ENCODE results near the gene SSRP1.
A peak's percentile ranks its signal among the peaks of the same experiment; 100 is the strongest.

The SSRP1 gene

GRCh38 chr11:57276971-57277675 lies 58.6 kb downstream of the SSRP1 start:
- no peak overlapping the region for H3K4me3 ChIP-seq (ENCODE audit: low read depth, low read length)
- TF ChIP-seq ATF2 (tag by site-specific recombination; IDR thresholded peaks at IDR 0.05; ENCODE audit: low read depth) (peak; percentile 72; the same call in 1 of the 2 replicates), ZNF513 (tag by site-specific recombination; IDR thresholded peaks at IDR 0.05) (no peak)
- H3K36me3 ChIP-seq (ENCODE audit: control insufficient read depth in 2 of 2, insufficient read depth in 1 of 2, low read length in 2 of 2), result no peaks in the 10 kb centered on the region
- H3K9me3 ChIP-seq (ENCODE audit: control insufficient read depth, insufficient read depth, low read depth, low read length), result no peaks in the 10 kb centered on the region
- H3K27ac ChIP-seq (ENCODE audit: extremely low read depth, low read depth, low read length), result no peak overlapping the region
- H3K4me1 ChIP-seq (ENCODE audit: control insufficient read depth, insufficient read depth, low read length), result no peaks in the 10 kb centered on the region
- CTCF ChIA-PET, result interaction anchor here (0.5 to 6.2 kb wide), 16 partner anchors 7 to 822 kb away, joined by 3 to 68 read pairs (median 4); no protein-coding TSS in a partner anchor
- POLR2A ChIA-PET, result no interaction called here

- TF ChIP-seq ZNF266 (tag by site-specific recombination; IDR thresholded peaks at IDR 0.05; ENCODE audit: low read depth) (no peak), ZNF624 (tag by site-specific recombination; IDR thresholded peaks at IDR 0.05) (no peak)
- Histone ChIP-seq H3K4me3 (ENCODE audit: low read depth, low read length) (no peak overlapping the region), H3K9me3 (ENCODE audit: control insufficient read depth, insufficient read depth, low read depth, low read length) (no peaks in the 10 kb centered on the region), H3K4me1 (ENCODE audit: control insufficient read depth, insufficient read depth, low read length) (no peaks in the 10 kb centered on the region), H3K36me3 (ENCODE audit: control insufficient read depth in 2 of 2, insufficient read depth in 1 of 2, low read length in 2 of 2) (no peaks in the 10 kb centered on the region), H3K27ac (ENCODE audit: extremely low read depth, low read depth, low read length) (no peak overlapping the region)
- ChIA-PET CTCF (interaction anchor here (0.9 to 6.2 kb wide), 9 partner anchors 9 to 435 kb away, joined by 3 to 68 read pairs (median 5); no protein-coding TSS in a partner anchor), POLR2A (no interaction called here)
Observed at GRCh38 chr11:57276169-57276970, 59.3 kb downstream of the SSRP1 start.

Data from HEK293 (cell line).